Fibroblast of lung (primary cell): ENCODE results near the gene PLEKHA5. TPM values are rescaled to one million over a fixed set of nuclear protein-coding genes. Genes with fewer than 3 reads are reported as not detected.
A peak's percentile ranks its signal among the peaks of the same experiment; 100 is the strongest.

Experiments used
- DNase-seq, 2 donors: peaks; one replicate each; pipeline versions ENCODE4 v3.0.0 to v3.0.0-alpha.2; 2010; ENCODE audit warnings: low read depth in 2 of 2
- H2AFZ ChIP-seq: 2 replicates; pipeline ENCODE4 v1.5.1; 2012; ENCODE audit warnings: low read length, control low read depth, inconsistent platforms
- H3K27ac ChIP-seq: 2 replicates; pipeline ENCODE4 v1.5.1; 2011; ENCODE audit warnings: low read length, control low read depth; ENCODE audit not compliant: insufficient read depth
- H3K27me3 ChIP-seq: 2 replicates; pipeline ENCODE4 v1.5.1; 2011; ENCODE audit warnings: mild to moderate bottlenecking, low read length; ENCODE audit not compliant: control insufficient read depth, insufficient read depth
- H3K36me3 ChIP-seq: 2 replicates; pipeline ENCODE4 v1.5.1; 2011; ENCODE audit warnings: low read length; ENCODE audit not compliant: control insufficient read depth, insufficient read depth
- H3K4me1 ChIP-seq: 2 replicates; pipeline ENCODE4 v1.5.1; 2011; ENCODE audit warnings: low read length; ENCODE audit not compliant: control insufficient read depth, insufficient read depth; ENCODE audit errors: extremely low read depth
- H3K4me2 ChIP-seq: 2 replicates; pipeline ENCODE4 v1.5.1; 2011; ENCODE audit warnings: low read length, control low read depth; ENCODE audit not compliant: insufficient read depth; ENCODE audit errors: extremely low read depth
- H3K4me3 ChIP-seq, 4 experiments: fragments of 200-600 bp in 1 of 4; sonication (generic) in 1 of 4; replicated peaks in 1 of 4; 2 replicates each; pipeline ENCODE4 v1.5.1; 2011 to 2016; ENCODE audit warnings: low read length in 4 of 4, low read depth in 3 of 4, mild to moderate bottlenecking in 3 of 4, control low read depth in 2 of 4, inconsistent platforms in 1 of 4, mixed read lengths in 1 of 4; ENCODE audit not compliant: insufficient read depth in 1 of 4; ENCODE audit errors: control extremely low read depth in 1 of 4
- H3K79me2 ChIP-seq: 2 replicates; pipeline ENCODE4 v1.5.1; 2012; ENCODE audit warnings: mild to moderate bottlenecking, low read length, inconsistent platforms; ENCODE audit not compliant: control insufficient read depth, insufficient read depth
- H3K9ac ChIP-seq: 2 replicates; pipeline ENCODE4 v1.5.1; 2011; ENCODE audit warnings: mild to moderate bottlenecking, low read length, control low read depth; ENCODE audit not compliant: insufficient read depth
- H3K9me3 ChIP-seq: 2 replicates; pipeline ENCODE4 v1.5.1; 2012; ENCODE audit warnings: low read depth, low read length; ENCODE audit not compliant: control insufficient read depth, insufficient read depth
- H4K20me1 ChIP-seq: 2 replicates; pipeline ENCODE4 v1.5.1; 2011; ENCODE audit warnings: low read length; ENCODE audit not compliant: control insufficient read depth, insufficient read depth; ENCODE audit errors: extremely low read depth
- EZH2 ChIP-seq: IDR thresholded peaks from 2 replicates; pipeline ENCODE4 v1.5.1; 2012; ENCODE audit warnings: low read length, control low read depth, mild to moderate bottlenecking; ENCODE audit errors: missing control alignments
- polyA plus RNA-seq, 2 donors: library from polyadenylated mRNA; depleted of rRNA in 1 of 2; stranded (reverse) in 1 of 2; unstranded in 1 of 2; fragments of >200 nt; gene quantifications; 2 replicates each; pipeline ENCODE4 v1.2.1, GENCODE V29; 2011 to 2012; ENCODE audit warnings: missing spikeins in 1 of 2
- total RNA-seq: library from RNA; depleted of rRNA; stranded (reverse); fragments of >200 nt; gene quantifications from 2 replicates; pipeline ENCODE4 v1.2.1, GENCODE V29; 2014
- TF ChIP-seq, protein P1 (sequence below), 2 donors: IDR thresholded peaks in 1 of 2; conservative IDR thresholded peaks in 1 of 2; 1 replicate in 1 of 2; 2 replicates in 1 of 2; pipeline ENCODE4 v1.5.1; 2011 to 2012; ENCODE audit warnings: low read length in 2 of 2, control low read depth in 1 of 2, inconsistent platforms in 1 of 2, low read depth in 1 of 2, mild to moderate bottlenecking in 1 of 2

Gene PLEKHA5
- total and polyA plus RNA-seq, 2 donors (not counting 1 experiment from before 2014, with no cell fraction given) = 15.5 to 50.4 TPM

DNA sequence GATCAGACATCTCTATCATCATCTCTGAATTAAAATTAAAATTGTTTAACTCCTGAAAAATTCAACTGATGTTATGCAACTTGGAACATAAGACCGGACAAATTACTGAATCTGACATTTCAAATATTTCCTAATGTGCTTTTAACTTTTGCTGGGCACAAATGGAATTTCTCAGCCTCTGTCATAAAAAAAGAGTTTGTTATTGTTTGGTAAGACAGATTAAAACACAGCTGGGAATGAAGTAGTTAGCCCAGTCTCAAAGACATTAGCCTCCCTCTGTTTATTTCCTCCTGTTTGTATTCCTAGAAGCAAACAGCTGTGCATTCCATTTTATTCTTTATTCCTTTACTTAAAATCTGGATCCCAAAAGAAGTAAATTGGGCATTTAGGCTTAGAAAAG is 29.4 kb downstream of the PLEKHA5 start:
- TF ChIP-seq, protein P1, sequence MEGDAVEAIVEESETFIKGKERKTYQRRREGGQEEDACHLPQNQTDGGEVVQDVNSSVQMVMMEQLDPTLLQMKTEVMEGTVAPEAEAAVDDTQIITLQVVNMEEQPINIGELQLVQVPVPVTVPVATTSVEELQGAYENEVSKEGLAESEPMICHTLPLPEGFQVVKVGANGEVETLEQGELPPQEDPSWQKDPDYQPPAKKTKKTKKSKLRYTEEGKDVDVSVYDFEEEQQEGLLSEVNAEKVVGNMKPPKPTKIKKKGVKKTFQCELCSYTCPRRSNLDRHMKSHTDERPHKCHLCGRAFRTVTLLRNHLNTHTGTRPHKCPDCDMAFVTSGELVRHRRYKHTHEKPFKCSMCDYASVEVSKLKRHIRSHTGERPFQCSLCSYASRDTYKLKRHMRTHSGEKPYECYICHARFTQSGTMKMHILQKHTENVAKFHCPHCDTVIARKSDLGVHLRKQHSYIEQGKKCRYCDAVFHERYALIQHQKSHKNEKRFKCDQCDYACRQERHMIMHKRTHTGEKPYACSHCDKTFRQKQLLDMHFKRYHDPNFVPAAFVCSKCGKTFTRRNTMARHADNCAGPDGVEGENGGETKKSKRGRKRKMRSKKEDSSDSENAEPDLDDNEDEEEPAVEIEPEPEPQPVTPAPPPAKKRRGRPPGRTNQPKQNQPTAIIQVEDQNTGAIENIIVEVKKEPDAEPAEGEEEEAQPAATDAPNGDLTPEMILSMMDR (conservative IDR thresholded peaks at IDR 0.05 in 1 of 2, IDR thresholded peaks at IDR 0.05 in 1 of 2; ENCODE audit: low read depth in 1 of 2, low read length in 2 of 2) = no peak
- TF ChIP-seq EZH2 = no peak
- Histone ChIP-seq H2AFZ (no peak overlapping the region), H3K4me1 (peaks cover 3% of the 10 kb centered on the region), H3K4me3 (no peak overlapping the region), H3K27me3 (no peaks in the 10 kb centered on the region), H3K27ac (no peak overlapping the region), H3K4me2 (no peak overlapping the region), H3K9me3 (no peaks in the 10 kb centered on the region), H4K20me1 (no peaks in the 10 kb centered on the region), H3K9ac (no peak overlapping the region), H3K36me3 (no peaks in the 10 kb centered on the region), H3K79me2 (no peaks in the 10 kb centered on the region)
- peak; percentile 48 to 86 for DNase-seq

DNA sequence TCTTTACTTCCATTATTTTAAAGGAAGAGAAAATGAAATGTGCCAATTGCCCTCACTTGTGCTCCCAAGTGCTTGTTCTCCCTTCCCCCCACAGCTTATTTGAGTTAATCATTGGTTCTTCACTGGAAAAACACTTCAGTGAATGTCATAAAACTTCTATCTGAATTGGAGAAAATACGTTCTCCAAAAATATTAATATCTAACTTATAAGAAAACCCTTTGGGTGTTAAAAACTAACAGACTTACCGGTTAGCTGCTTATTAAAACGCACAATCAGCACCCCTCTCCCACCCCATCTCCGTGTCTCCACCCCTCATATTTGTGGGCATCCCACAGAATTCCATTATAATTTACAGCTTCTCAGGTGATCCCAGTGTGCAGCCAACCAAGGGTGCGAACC is 31.7 kb downstream of the PLEKHA5 start:
- Histone ChIP-seq H3K79me2 (no peaks in the 10 kb centered on the region), H2AFZ (no peak overlapping the region), H3K4me3 (no peak overlapping the region), H3K27me3 (no peaks in the 10 kb centered on the region), H3K27ac (no peak overlapping the region), H3K9me3 (no peaks in the 10 kb centered on the region), H4K20me1 (no peaks in the 10 kb centered on the region), H3K4me1 (peaks cover 3% of the 10 kb centered on the region), H3K4me2 (no peak overlapping the region), H3K9ac (no peak overlapping the region), H3K36me3 (no peaks in the 10 kb centered on the region)
- TF ChIP-seq, protein P1 (conservative IDR thresholded peaks at IDR 0.05 in 1 of 2, IDR thresholded peaks at IDR 0.05 in 1 of 2; ENCODE audit: low read depth in 1 of 2, low read length in 2 of 2) = no peak
- no peak for DNase-seq

DNA sequence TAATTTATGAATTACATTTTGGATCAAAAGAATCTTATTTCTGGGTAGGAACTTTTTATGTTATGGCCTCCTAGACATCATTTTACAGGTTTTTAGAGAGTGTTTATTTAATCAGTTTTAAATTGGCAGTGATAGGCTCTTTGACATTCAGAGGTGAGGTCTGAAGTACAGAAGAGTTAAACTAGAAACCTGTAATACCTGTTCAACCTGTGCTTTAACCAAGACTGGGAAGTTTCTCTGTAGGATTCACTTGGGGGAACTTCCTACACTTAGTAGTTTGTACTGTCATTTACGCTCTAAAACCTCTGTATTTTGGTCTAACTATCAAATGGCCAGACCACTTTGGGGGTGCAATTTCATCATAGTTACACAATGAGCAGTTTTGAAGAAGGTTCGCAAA is 35.9 kb downstream of the PLEKHA5 start:
- no peaks in the 10 kb centered on the region for H3K27me3 ChIP-seq
- H3K27ac ChIP-seq = no peak overlapping the region
- TF ChIP-seq, protein P1 (conservative IDR thresholded peaks at IDR 0.05 in 1 of 2, IDR thresholded peaks at IDR 0.05 in 1 of 2; ENCODE audit: low read depth in 1 of 2, low read length in 2 of 2) = no peak
- no peak for TF ChIP-seq EZH2
- H3K9ac ChIP-seq = no peak overlapping the region
- no peaks in the 10 kb centered on the region for H4K20me1 ChIP-seq
- H3K9me3 ChIP-seq = no peaks in the 10 kb centered on the region
- no peak overlapping the region for H2AFZ ChIP-seq
- no peaks in the 10 kb centered on the region for H3K36me3 ChIP-seq
- H3K4me1 ChIP-seq = no peaks in the 10 kb centered on the region
- H3K79me2 ChIP-seq = no peaks in the 10 kb centered on the region
- no peak overlapping the region for H3K4me2 ChIP-seq
- no peak for DNase-seq
- H3K4me3 ChIP-seq = no peak overlapping the region
